ENCODE results near the gene LHCGR.

The LHCGR gene

DNA sequence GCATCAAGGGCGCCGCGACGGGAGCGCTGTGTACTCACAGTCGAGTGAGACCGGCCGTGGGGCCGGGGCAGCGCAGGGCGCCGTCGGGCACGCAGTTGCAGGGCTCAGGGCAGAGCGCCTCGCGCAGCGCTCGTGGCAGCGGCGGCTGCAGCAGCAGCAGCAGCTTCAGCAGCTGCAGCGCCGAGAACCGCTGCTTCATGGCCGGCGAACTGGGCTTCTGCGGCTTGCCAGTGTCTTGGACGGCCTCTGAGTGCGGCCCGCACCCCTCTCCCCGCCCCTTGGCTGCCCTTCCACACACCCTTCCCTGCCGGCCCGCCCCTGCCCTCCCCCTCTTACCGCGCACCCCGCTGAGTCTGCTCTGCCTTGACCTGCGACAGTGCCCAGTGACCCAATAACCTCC lies at the start of gene LHCGR:
LHCGR (minus strand) TSS at position 252 of the 400 bp plus-strand sequence; CDS start at position 199, 53 bp downstream.
- TF ChIP-seq, protein P1, sequence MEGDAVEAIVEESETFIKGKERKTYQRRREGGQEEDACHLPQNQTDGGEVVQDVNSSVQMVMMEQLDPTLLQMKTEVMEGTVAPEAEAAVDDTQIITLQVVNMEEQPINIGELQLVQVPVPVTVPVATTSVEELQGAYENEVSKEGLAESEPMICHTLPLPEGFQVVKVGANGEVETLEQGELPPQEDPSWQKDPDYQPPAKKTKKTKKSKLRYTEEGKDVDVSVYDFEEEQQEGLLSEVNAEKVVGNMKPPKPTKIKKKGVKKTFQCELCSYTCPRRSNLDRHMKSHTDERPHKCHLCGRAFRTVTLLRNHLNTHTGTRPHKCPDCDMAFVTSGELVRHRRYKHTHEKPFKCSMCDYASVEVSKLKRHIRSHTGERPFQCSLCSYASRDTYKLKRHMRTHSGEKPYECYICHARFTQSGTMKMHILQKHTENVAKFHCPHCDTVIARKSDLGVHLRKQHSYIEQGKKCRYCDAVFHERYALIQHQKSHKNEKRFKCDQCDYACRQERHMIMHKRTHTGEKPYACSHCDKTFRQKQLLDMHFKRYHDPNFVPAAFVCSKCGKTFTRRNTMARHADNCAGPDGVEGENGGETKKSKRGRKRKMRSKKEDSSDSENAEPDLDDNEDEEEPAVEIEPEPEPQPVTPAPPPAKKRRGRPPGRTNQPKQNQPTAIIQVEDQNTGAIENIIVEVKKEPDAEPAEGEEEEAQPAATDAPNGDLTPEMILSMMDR (IDR thresholded peaks at IDR 0.05) = no peak

DNA sequence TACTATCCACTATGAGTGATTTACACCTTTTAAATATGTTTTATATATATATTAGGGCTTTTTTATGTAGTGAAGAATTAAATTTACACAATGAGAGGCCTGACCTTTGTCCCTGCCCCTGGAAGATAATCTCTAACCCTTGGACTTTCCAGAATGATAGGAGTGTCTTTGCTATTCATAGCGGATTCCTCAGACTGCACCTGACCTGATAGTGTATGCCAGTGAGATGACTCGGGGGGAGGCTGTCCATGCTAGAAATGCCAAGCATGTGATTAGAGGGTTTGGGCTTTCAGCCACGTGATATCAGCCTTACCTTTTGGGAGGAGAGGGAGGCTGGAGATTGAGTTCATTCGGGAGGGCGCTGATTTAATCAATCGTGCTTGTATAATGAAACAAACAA lies 44.1 kb upstream of the LHCGR start:
- TF ChIP-seq, protein P1 (IDR thresholded peaks at IDR 0.05) = no peak

GRCh38 chr2:48795065-48795464 lies 39.5 kb upstream of the LHCGR start:
- TF ChIP-seq, protein P1 (IDR thresholded peaks at IDR 0.05) = no peak

- TF ChIP-seq, protein P1 (IDR thresholded peaks at IDR 0.05) = no peak
Measured at GRCh38 chr2:48793671-48794070, 38.1 kb upstream of the LHCGR start.

DNA sequence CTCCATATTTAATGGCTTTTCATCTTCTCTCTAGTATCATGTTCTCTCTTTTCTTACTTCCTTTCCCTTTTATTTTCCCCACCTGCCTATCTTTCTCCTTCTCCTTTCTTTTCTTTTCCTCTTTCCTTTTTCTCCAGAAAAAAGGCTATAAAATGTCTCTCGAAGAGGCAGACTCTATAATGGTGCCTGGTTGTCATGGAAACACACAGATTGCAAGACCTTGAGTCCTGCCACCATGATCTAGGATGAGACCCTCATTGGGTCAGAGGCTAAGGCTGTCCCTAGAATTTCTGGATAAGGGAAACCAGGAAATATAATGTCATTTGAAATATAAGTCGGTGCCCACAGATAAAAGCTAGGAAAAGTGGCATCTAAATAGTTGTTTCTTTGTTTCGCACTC lies 36.5 kb upstream of the LHCGR start:
- TF ChIP-seq, protein P1 (IDR thresholded peaks at IDR 0.05) = no peak

GRCh38 chr2:48790407-48791170 lies 35.1 kb upstream of the LHCGR start:
- TF ChIP-seq, protein P1 (IDR thresholded peaks at IDR 0.05) = no peak

DNA sequence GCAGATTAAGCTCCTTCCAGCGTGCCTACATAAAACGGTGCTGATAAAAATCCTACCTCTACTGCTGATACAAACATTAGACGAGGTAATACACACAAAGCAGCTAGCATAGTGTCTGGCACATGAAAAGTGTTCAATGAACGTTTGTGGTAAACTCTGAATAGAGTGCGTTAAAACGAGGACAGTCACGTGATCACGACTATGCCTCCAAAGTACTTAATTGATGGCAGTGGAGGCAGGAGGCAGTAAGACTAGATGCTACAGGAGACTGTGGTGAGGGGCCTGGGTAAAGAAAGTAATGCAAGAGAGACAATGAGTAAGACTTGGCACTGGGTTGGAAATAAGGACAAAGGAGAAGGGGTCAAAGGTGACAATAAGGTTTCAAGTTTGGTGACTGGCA lies 32.1 kb upstream of the LHCGR start:
- TF ChIP-seq, protein P1 (IDR thresholded peaks at IDR 0.05) = no peak

Measured in LNCAP (cell line).